Ishikawa (cell line): Measurements from ENCODE around the gene ECI2.

Experiments used
- CEBPB ChIP-seq: IDR thresholded peaks from 2 replicates; pipeline ENCODE4 v1.6.1; 2012
- CREB1 ChIP-seq: IDR thresholded peaks from 2 replicates; pipeline ENCODE4 v1.6.1; 2012; ENCODE audit warnings: low read depth
- EGR1 ChIP-seq: IDR thresholded peaks from 2 replicates; pipeline ENCODE4 v1.6.1; 2012
- EP300 ChIP-seq: IDR thresholded peaks from 2 replicates; pipeline ENCODE4 v1.6.1; 2012; ENCODE audit warnings: borderline replicate concordance
- FOXM1 ChIP-seq: IDR thresholded peaks from 2 replicates; pipeline ENCODE4 v1.6.1; 2012; ENCODE audit warnings: low read depth, borderline replicate concordance
- MAX ChIP-seq: IDR thresholded peaks from 2 replicates; pipeline ENCODE4 v1.6.1; 2012
- NFIC ChIP-seq: IDR thresholded peaks from 2 replicates; pipeline ENCODE4 v1.6.1; 2012
- RAD21 ChIP-seq: IDR thresholded peaks from 2 replicates; pipeline ENCODE4 v1.6.1; 2012; ENCODE audit warnings: low read depth
- REST ChIP-seq: IDR thresholded peaks from 2 replicates; pipeline ENCODE4 v1.6.1; 2012; ENCODE audit warnings: low read depth, mild to moderate bottlenecking
- TAF1 ChIP-seq: IDR thresholded peaks from 2 replicates; pipeline ENCODE4 v1.6.1; 2012; ENCODE audit warnings: low read depth, mild to moderate bottlenecking
- TCF12 ChIP-seq: IDR thresholded peaks from 2 replicates; pipeline ENCODE4 v1.6.1; 2012; ENCODE audit warnings: low read depth
- TEAD4 ChIP-seq: IDR thresholded peaks from 2 replicates; pipeline ENCODE4 v1.6.1; 2012
- USF1 ChIP-seq: IDR thresholded peaks from 2 replicates; pipeline ENCODE4 v1.6.1; 2012
- YY1 ChIP-seq: IDR thresholded peaks from 2 replicates; pipeline ENCODE4 v1.6.1; 2012; ENCODE audit warnings: low read depth
- ZBTB7A ChIP-seq: IDR thresholded peaks from 2 replicates; pipeline ENCODE4 v1.6.1; 2012; ENCODE audit warnings: low read depth

ECI2 gene

GRCh38 chr6:4134841-4135664, at the start of gene ECI2:
ECI2 (minus strand) TSS chr6:4135575; CDS start chr6:4135560, 15 bp downstream.
- TF ChIP-seq RAD21 (no peak), NFIC (no peak), CEBPB (no peak), TEAD4 (no peak), EGR1 (no peak), YY1 (peak; percentile 73), EP300 (no peak), REST (no peak), MAX (peak; percentile 51; the same call in 1 of the 2 replicates), TCF12 (no peak), ZBTB7A (peak; percentile 60; the same call in 1 of the 2 replicates), CREB1 (no peak), TAF1 (peak; percentile 68)

GRCh38 chr6:4180652-4181255, 45.4 kb upstream of the ECI2 start:
- TF ChIP-seq NFIC (no peak), EP300 (no peak), ZBTB7A (no peak), FOXM1 (no peak), TEAD4 (no peak), MAX (no peak), TCF12 (no peak), CEBPB (no peak), TAF1 (no peak), RAD21 (no peak), YY1 (no peak), EGR1 (no peak), REST (no peak), USF1 (no peak)

GRCh38 chr6:4179960-4180651, 44.7 kb upstream of the ECI2 start:
- no peak for TF ChIP-seq MAX
- no peak for TF ChIP-seq TAF1
- TF ChIP-seq TCF12, result no peak
- no peak for TF ChIP-seq USF1
- TF ChIP-seq EP300, result no peak
- no peak for TF ChIP-seq FOXM1
- no peak for TF ChIP-seq CREB1
- TF ChIP-seq NFIC, result no peak
- TF ChIP-seq ZBTB7A, result no peak
- TF ChIP-seq TEAD4, result no peak
- TF ChIP-seq EGR1, result no peak
- no peak for TF ChIP-seq YY1
- no peak for TF ChIP-seq CEBPB
- TF ChIP-seq RAD21, result no peak
- TF ChIP-seq REST, result no peak
